K562 (cell line): ENCODE measurements around the gene DSTYK. TPM values are rescaled to one million over a fixed set of nuclear protein-coding genes. Genes with fewer than 3 reads are reported as not detected.
A peak's percentile ranks its signal among the peaks of the same experiment; 100 is the strongest.

ENCODE experiments used
- BCOR ChIP-seq: fragments of 450-650 bp; IDR thresholded peaks from 2 replicates; pipeline ENCODE4 v1.6.1; 2016
- C11orf30 ChIP-seq: fragments of 450-650 bp; IDR thresholded peaks from 2 replicates; pipeline ENCODE4 v1.6.1; 2016; ENCODE audit warnings: low read depth, mild to moderate bottlenecking
- CBFA2T3 ChIP-seq: fragments of 450-650 bp; IDR thresholded peaks from 2 replicates; pipeline ENCODE4 v1.6.1; 2017
- CHD1 ChIP-seq: fragments of 200-600 bp; sonication (generic); IDR thresholded peaks from one replicate; pipeline ENCODE4 v1.6.1; 2012; ENCODE audit warnings: mild to moderate bottlenecking, moderate library complexity, low read length, inconsistent platforms
- E2F3 ChIP-seq: fragments of 250-450 bp; sonication (Bioruptor Pico); IDR thresholded peaks from 2 replicates; pipeline ENCODE4 v1.4.0; 2020; ENCODE audit warnings: mild to moderate bottlenecking
- EGR1 ChIP-seq: fragments of 450-650 bp; conservative IDR thresholded peaks from 2 replicates; pipeline ENCODE4 v1.6.1; 2017; ENCODE audit warnings: mild to moderate bottlenecking
- HBP1 ChIP-seq: fragments of 450-650 bp; formaldehyde crosslinking; IDR thresholded peaks from 2 replicates; pipeline ENCODE4 v1.4.0; 2022; ENCODE audit warnings: missing genetic modification characterization
- HOXB6 ChIP-seq: fragments of 250-450 bp; sonication (Bioruptor Pico); IDR thresholded peaks from 2 replicates; pipeline ENCODE4 v1.5.1; 2022; ENCODE audit warnings: mild to moderate bottlenecking, borderline replicate concordance
- MAFK ChIP-seq: IDR thresholded peaks from 2 replicates; pipeline ENCODE4 v1.6.1; 2011; ENCODE audit warnings: low read length, improper control_type of control experiment
- PCBP2 ChIP-seq: fragments of 200-400 bp; formaldehyde crosslinking; IDR thresholded peaks from 2 replicates; pipeline ENCODE4 v1.6.1; 2018; ENCODE audit warnings: low read length, low read depth, mild to moderate bottlenecking, moderate library complexity; ENCODE audit not compliant: poor library complexity, severe bottlenecking
- PKNOX1 ChIP-seq: fragments of 450-650 bp; IDR thresholded peaks from 2 replicates; pipeline ENCODE4 v1.6.1; 2016
- RBM34 ChIP-seq: fragments of 200-400 bp; formaldehyde crosslinking; IDR thresholded peaks from 2 replicates; pipeline ENCODE4 v1.6.1; 2018; ENCODE audit warnings: low read length, borderline replicate concordance; ENCODE audit not compliant: insufficient read depth
- RCOR1 ChIP-seq, 2 experiments: IDR thresholded peaks; 2 replicates each; pipeline ENCODE4 v1.6.1; 2012; ENCODE audit warnings: low read depth in 2 of 2, low read length in 2 of 2, borderline replicate concordance in 1 of 2, improper control_type of control experiment in 1 of 2
- STAG1 ChIP-seq: sonication (generic); formaldehyde crosslinking; IDR thresholded peaks from 2 replicates; pipeline ENCODE4 v1.5.0; 2020; ENCODE audit warnings: missing genetic modification reagents, borderline replicate concordance
- TGIF2 ChIP-seq: sonication (generic); formaldehyde crosslinking; IDR thresholded peaks from 2 replicates; pipeline ENCODE4 v1.8.1; 2022; ENCODE audit warnings: mild to moderate bottlenecking, missing genetic modification reagents, moderate library complexity
- VEZF1 ChIP-seq: fragments of 200-800 bp; sonication (Bioruptor generic); IDR thresholded peaks from 2 replicates; pipeline ENCODE4 v1.6.1; 2017; ENCODE audit warnings: missing genetic modification characterization, missing compliant biosample characterization
- ZFPM2 ChIP-seq: fragments of 250-450 bp; sonication (Bioruptor Pico); IDR thresholded peaks from 2 replicates; pipeline ENCODE4 v1.5.1; 2022; ENCODE audit warnings: mild to moderate bottlenecking
- ZNF140 ChIP-seq: fragments of 250-450 bp; sonication (Bioruptor Pico); IDR thresholded peaks from 2 replicates; pipeline ENCODE4 v1.8.0; 2021; ENCODE audit warnings: moderate library complexity, mild to moderate bottlenecking, inconsistent platforms
- ZNF3 ChIP-seq: fragments of 250-450 bp; sonication (Bioruptor Pico); IDR thresholded peaks from 2 replicates; pipeline ENCODE4 v1.5.0; 2021; ENCODE audit warnings: mild to moderate bottlenecking, moderate library complexity
- ZNF347 ChIP-seq: fragments of 450-650 bp; formaldehyde crosslinking; IDR thresholded peaks from 2 replicates; pipeline ENCODE4 v1.4.0; 2020; ENCODE audit warnings: low read depth, mild to moderate bottlenecking, moderate library complexity
- ZNF740 ChIP-seq, 3 experiments: fragments of 200-800 bp in 1 of 3; sonication (Bioruptor generic) in 1 of 3; sonication (generic) in 1 of 3; formaldehyde crosslinking in 1 of 3; IDR thresholded peaks; 2 replicates each; pipeline versions ENCODE4 v1.6.1 to v1.8.0; 2016 to 2022; ENCODE audit warnings: mild to moderate bottlenecking in 2 of 3, missing compliant biosample characterization in 2 of 3, missing genetic modification characterization in 2 of 3, missing genetic modification reagents in 1 of 3
- polyA plus RNA-seq, 8 experiments: library from polyadenylated mRNA; depleted of rRNA in 4 of 8; stranded (reverse) in 5 of 8; unstranded in 3 of 8; fragments of >200 nt; fragmentation: Nextera tagmentation in 2 of 8; fragmentation: Illumina TruSeq in 1 of 8; extraction: Ambion mirVana in 2 of 8; extraction: Trizol in 1 of 8; gene quantifications; 2 replicates each; pipeline versions ENCODE4 v1.2.1 to v1.2.3, GENCODE V29; 2011 to 2014; ENCODE audit warnings: inconsistent platforms in 1 of 8, missing spikeins in 1 of 8
- total RNA-seq, 7 experiments: library from RNA; depleted of rRNA in 6 of 7; stranded (reverse); fragments of >200 nt in 6 of 7; fragmentation: Illumina TruSeq in 2 of 7; extraction: Trizol in 2 of 7; gene quantifications; 2 replicates each; pipeline versions ENCODE4 v1.2.1 to v1.2.3, GENCODE V29; 2011 to 2021; ENCODE audit warnings: low replicate concordance in 1 of 7

The DSTYK gene
- total and polyA plus RNA-seq, 9 of the 15 experiments (the other 6 are each of a cell fraction or from before 2014, with no cell fraction given): 4.2 to 7.1 (median 6.2) TPM

GRCh38 chr1:205229399-205229871 lies 17.9 kb upstream of the DSTYK start (continued):
- TF ChIP-seq PCBP2 (no peak), STAG1 (CRISPR knock-in tag) (0 out of 2 replicates have a peak, but pooled peaks have one; percentile 17), ZNF140 (CRISPR knock-in tag) (no peak), BCOR (no peak), EGR1 (0 out of 2 replicates have a peak, but pooled peaks have one; percentile 26), HOXB6 (CRISPR knock-in tag) (no peak), VEZF1 (CRISPR knock-in tag) (peak; percentile 99), ZFPM2 (no peak), MAFK (peak; percentile 53), CBFA2T3 (no peak), ZNF347 (CRISPR knock-in tag) (no peak), RCOR1 (IDR thresholded peaks at IDR 0.05; ENCODE audit: borderline replicate concordance in 1 of 2, low read depth in 2 of 2, low read length in 2 of 2) (peak in 1 of 2 experiments; percentile 55; a peak in 2 of 4 replicates), ZNF740 (CRISPR knock-in tag; IDR thresholded peaks at IDR 0.05) (peak; percentile 94), ZNF740 (tag; IDR thresholded peaks at IDR 0.05) (peak in 1 of 2 experiments; percentile 99; a peak in 2 of 4 replicates), TGIF2 (no peak), PKNOX1 (peak; percentile 47), C11orf30 (peak; percentile 68; the same call in 1 of the 2 replicates), E2F3 (CRISPR knock-in tag) (no peak), ZNF3 (CRISPR knock-in tag) (no peak), HBP1 (CRISPR knock-in tag) (no peak), CHD1 (no peak), RBM34 (no peak)
